Heart right ventricle (tissue), 16 donors: ENCODE results near the gene DIPK1A. TPM values are rescaled to one million over a fixed set of nuclear protein-coding genes. Genes with fewer than 3 reads are reported as not detected.

Source experiments
- ATAC-seq, 8 donors: fragments of 200-7000 bp; cut with Tn5 transposase; one replicate each; pipeline ENCODE4 v1.9.1; 2020; ENCODE audit warnings: mild to moderate bottlenecking in 8 of 8, moderate library complexity in 8 of 8, moderate number of reproducible peaks in 1 of 8
- DNase-seq, 2 donors: peaks; one replicate each; pipeline ENCODE4 v3.0.0-alpha.2; 2020
- H3K27ac ChIP-seq, 10 donors: fragments of 200-600 bp; sonication (generic) in 2 of 10; one replicate each; pipeline versions ENCODE4 v1.5.0 to v1.8.0; 2020 to 2022; ENCODE audit warnings: mild to moderate bottlenecking in 3 of 10
- H3K27me3 ChIP-seq, 7 donors: fragments of 200-600 bp; one replicate each; pipeline ENCODE4 v1.8.0; 2021 to 2022; ENCODE audit warnings: mild to moderate bottlenecking in 2 of 7
- H3K36me3 ChIP-seq, 9 donors: fragments of 200-600 bp; sonication (generic) in 1 of 9; one replicate each; pipeline versions ENCODE4 v1.5.0 to v1.8.0; 2020 to 2022; ENCODE audit warnings: mild to moderate bottlenecking in 2 of 9
- H3K4me1 ChIP-seq, 9 donors: fragments of 200-600 bp; sonication (generic) in 1 of 9; one replicate each; pipeline versions ENCODE4 v1.5.0 to v1.8.0; 2020 to 2022; ENCODE audit warnings: mild to moderate bottlenecking in 4 of 9
- H3K4me3 ChIP-seq, 10 donors: fragments of 200-600 bp; sonication (generic) in 2 of 10; one replicate each; pipeline versions ENCODE4 v1.5.0 to v1.8.0; 2020 to 2022; ENCODE audit warnings: mild to moderate bottlenecking in 7 of 10, moderate library complexity in 2 of 10
- H3K9me3 ChIP-seq, 11 donors: fragments of 200-600 bp in 10 of 11; sonication (generic) in 2 of 11; one replicate each; pipeline versions ENCODE4 v1.5.0 to v1.8.0; 2013 to 2022; ENCODE audit warnings: mild to moderate bottlenecking in 2 of 11, control low read depth in 1 of 11, moderate library complexity in 1 of 11
- WGBS, 2 donors: extraction: QIAGEN DNeasy Blood & Tissue Kit; methylation state at CpG; one replicate each; pipeline ENCODE4 v1.1.7; 2013; ENCODE audit warnings: inconsistent platforms in 1 of 2; 5-methylcytosine and 5-hydroxymethylcytosine counted together
- intact Hi-C, 10 donors: fragments of 100-400 bp; cut with DNase I; formaldehyde crosslinking; loops; one replicate each; pipeline versions ENCODE4 v1.11.1 to v1.14.2; 2022
- polyA plus RNA-seq, 2 donors: library from polyadenylated mRNA; stranded (reverse); fragments of 200-250 nt; gene quantifications; one replicate each; pipeline ENCODE4 v1.2.3, GENCODE V29; 2013
- total RNA-seq, 10 donors: library from RNA; stranded (reverse); fragmentation: NEBNext Ultra II Directional in 3 of 10; extraction: Animal tissue kit (Norgen Biotek cat#: 25700) in 3 of 10; gene quantifications; one replicate each; pipeline versions ENCODE4 v1.2.1 to v1.2.4, GENCODE V29; 2021 to 2023
- TF ChIP-seq, protein P1 (sequence below), 9 donors: fragments of 200-600 bp; sonication (generic) in 2 of 9; IDR thresholded peaks; one replicate each; pipeline versions ENCODE4 v1.5.0 to v1.8.0; 2021 to 2022; ENCODE audit warnings: antibody characterized with exemption in 9 of 9, mild to moderate bottlenecking in 5 of 9, moderate library complexity in 1 of 9
- donor health status: Arrhythmogenic right ventricular cardiomyopathy.
- donor health status: ischemic (EF 13 %, LVEDD 7.1; RV severe dilation, severe dysfunction).
- donor health status: healthy with polysubstance abuse.
- donor health status: DM: no; HTN: yes; CAD: no.
- donor health status: DM: no; HTN: no; CAD: no.
- donor health status: ischemic (EF 25% LVEDD 6.9; RV normal size, moderate dysfunction).
- donor health status: ischemic (EF 25% LVEDD 5.7; RV mildly dilated, moderate dysfunction).
- donor health status: healthy.
- donor health status: DM: yes; HTN: yes; CAD: no.
- donor health status: Ischemic cardiomyopathy.
- donor health status: ischemic (EF 35%, LVEDD 5.7; RV mildly dilated, moderate dysfunction).
- donor health status: nonischemic (EF 11% LVEDD 7.7; RV severe dilation, severe dysfunction).
- donor health status: DM: yes; HTN: yes; CAD: no.
- donor health status: PGD.
- donor health status: ischemic (EF 29% LVEDD 5.4; RV normal size, mild dysfunction).
- donor health status: nonischemic (EF 23%, LVEDD 6.1; RV moderate dilation, normal function).

The DIPK1A gene
- total and polyA plus RNA-seq, 12 donors = 3.4 to 8.5 (median 6.3) TPM

GRCh38 chr1:92882819-92883218, 78.4 kb downstream of the DIPK1A start:
- H3K36me3 ChIP-seq = no peaks in the 10 kb centered on the region
- intact Hi-C loops = no loop called here
- ATAC-seq = no peak
- H3K27me3 ChIP-seq = no peaks in the 10 kb centered on the region
- H3K27ac ChIP-seq = no peak overlapping the region
- WGBS, 2 donors = 27 to 49% methylated on average over 1 of the region's 1 CpG
- no peak overlapping the region for H3K4me3 ChIP-seq
- peaks cover 0 to 15% (median 0%) of the 10 kb centered on the region in 9 donors for H3K4me1 ChIP-seq
- H3K9me3 ChIP-seq = no peaks in the 10 kb centered on the region
- TF ChIP-seq, protein P1, sequence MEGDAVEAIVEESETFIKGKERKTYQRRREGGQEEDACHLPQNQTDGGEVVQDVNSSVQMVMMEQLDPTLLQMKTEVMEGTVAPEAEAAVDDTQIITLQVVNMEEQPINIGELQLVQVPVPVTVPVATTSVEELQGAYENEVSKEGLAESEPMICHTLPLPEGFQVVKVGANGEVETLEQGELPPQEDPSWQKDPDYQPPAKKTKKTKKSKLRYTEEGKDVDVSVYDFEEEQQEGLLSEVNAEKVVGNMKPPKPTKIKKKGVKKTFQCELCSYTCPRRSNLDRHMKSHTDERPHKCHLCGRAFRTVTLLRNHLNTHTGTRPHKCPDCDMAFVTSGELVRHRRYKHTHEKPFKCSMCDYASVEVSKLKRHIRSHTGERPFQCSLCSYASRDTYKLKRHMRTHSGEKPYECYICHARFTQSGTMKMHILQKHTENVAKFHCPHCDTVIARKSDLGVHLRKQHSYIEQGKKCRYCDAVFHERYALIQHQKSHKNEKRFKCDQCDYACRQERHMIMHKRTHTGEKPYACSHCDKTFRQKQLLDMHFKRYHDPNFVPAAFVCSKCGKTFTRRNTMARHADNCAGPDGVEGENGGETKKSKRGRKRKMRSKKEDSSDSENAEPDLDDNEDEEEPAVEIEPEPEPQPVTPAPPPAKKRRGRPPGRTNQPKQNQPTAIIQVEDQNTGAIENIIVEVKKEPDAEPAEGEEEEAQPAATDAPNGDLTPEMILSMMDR (IDR thresholded peaks at IDR 0.05) = no peak
- no peak for DNase-seq

DNA sequence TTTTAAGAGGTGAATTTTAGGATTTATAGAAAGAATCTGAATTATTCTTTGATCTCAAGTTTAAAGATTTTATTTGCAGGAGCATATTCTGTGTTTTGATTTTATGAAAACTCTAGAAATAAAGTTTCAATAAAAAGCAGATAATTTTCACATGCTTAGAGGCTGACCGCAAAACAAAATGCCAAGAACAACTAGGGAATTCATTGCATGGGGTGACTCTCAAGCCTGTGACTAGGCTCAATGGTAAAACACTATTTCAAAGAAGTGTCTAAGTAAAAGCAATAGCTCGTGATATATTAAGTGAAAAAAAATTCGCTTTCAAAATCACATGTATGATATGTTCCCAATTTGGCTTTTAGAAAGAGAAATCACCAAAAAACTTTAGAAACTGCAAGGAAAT, 79.9 kb downstream of the DIPK1A start:
- DNase-seq (no peak), ATAC-seq (no peak)
- intact Hi-C loops = no loop called here
- Histone ChIP-seq H3K36me3 (no peaks in the 10 kb centered on the region), H3K27ac (no peak overlapping the region), H3K27me3 (no peaks in the 10 kb centered on the region), H3K4me1 (peaks cover 0 to 19% (median 0%) of the 10 kb centered on the region in 9 donors), H3K9me3 (no peaks in the 10 kb centered on the region), H3K4me3 (no peak overlapping the region)
- 86 to 93% methylated on average over 3 of the region's 3 CpGs for WGBS, 2 donors
- TF ChIP-seq, protein P1 (IDR thresholded peaks at IDR 0.05) = no peak

DNA sequence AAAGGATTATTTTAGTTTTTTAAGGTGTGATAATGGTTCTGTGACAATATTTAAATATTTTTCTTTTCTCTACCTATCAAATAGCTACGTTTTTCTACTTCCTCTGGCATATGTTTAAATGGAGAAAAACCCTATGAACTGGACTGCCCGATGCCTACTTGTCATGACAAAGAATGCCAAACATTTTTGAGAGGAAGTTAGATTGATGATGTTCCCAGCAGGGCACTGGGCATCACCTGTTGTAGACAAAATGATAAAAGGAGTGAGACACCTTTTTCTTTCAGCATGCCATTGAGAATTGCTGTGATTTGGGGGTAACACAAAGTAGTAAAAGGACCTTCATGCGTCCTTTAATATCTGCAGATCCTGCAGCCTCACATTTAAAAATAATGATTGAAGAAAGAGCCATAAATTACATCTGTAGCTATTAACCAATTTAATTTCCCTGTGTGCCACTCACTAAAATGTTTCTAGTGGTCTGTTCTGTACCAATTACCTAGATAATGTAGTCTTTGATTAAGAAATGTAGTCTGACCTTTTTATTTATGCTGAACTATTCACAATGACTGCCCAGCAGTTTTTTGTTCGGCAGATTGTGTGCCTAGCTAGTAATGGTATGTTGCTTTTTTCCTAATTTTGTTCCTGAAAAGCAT, 81.8 kb downstream of the DIPK1A start:
- intact Hi-C loops = no loop called here
- Histone ChIP-seq H3K36me3 (peaks cover 0 to 9% (median 0%) of the 10 kb centered on the region in 9 donors), H3K27ac (no peak overlapping the region), H3K27me3 (no peaks in the 10 kb centered on the region), H3K9me3 (no peaks in the 10 kb centered on the region), H3K4me3 (no peak overlapping the region), H3K4me1 (peaks cover 0 to 19% (median 0%) of the 10 kb centered on the region in 9 donors)
- WGBS, 2 donors = 76 to 82% methylated on average over 4 of the region's 4 CpGs
- TF ChIP-seq, protein P1 (IDR thresholded peaks at IDR 0.05) = no peak
- DNase-seq (no peak), ATAC-seq (no peak)

DNA sequence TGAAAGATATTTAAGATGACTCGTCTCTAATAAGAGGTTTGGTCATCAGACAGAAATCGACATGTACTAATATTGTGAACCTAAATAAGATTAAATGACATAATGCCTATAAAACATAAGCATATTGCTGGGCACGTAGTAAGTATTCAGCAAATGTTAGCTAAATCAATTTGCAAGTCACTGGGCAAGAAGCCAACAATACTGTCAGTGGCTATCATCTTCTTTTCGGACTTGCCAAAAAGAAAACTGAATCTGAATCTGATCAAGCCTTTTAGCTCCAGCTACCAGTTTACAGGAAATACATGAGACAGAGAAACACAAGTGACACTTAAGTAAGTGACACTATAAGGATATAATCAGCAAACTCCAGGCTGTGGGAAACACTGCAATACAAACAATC, 83.5 kb downstream of the DIPK1A start:
- intact Hi-C loops = no loop called here
- WGBS, 2 donors = 76 to 77% methylated on average over 4 of the region's 4 CpGs
- no peak for DNase-seq
- Histone ChIP-seq H3K27ac (no peak overlapping the region), H3K27me3 (no peaks in the 10 kb centered on the region), H3K9me3 (peaks cover 0 to 2% (median 0%) of the 10 kb centered on the region in 11 donors), H3K4me1 (peaks cover 0 to 15% (median 0%) of the 10 kb centered on the region in 9 donors), H3K4me3 (no peak overlapping the region), H3K36me3 (peaks cover 0 to 18% (median 0%) of the 10 kb centered on the region in 9 donors)
- ATAC-seq = no peak
- TF ChIP-seq, protein P1 (IDR thresholded peaks at IDR 0.05) = no peak
